Neural cell (in vitro differentiated cells): ENCODE measurements around the gene SHISA9. TPM values are rescaled to one million over a fixed set of nuclear protein-coding genes. Genes with fewer than 3 reads are reported as not detected.

Experiments
- H2AFZ ChIP-seq: fragments of 200-600, 300-800 bp; sonication (generic), shearing (Covaris generic); 2 replicates; pipeline ENCODE4 v1.6.0; 2014; ENCODE audit warnings: low read depth, mild to moderate bottlenecking, antibody characterized with exemption, low read length, moderate library complexity
- H3F3A ChIP-seq: fragments of 200-600 bp; shearing (Covaris generic); 2 replicates; pipeline ENCODE4 v1.6.1; 2016; ENCODE audit warnings: mild to moderate bottlenecking, moderate library complexity, mixed read lengths, antibody characterized with exemption, low read length; ENCODE audit not compliant: insufficient read depth, poor library complexity, severe bottlenecking
- H3K27ac ChIP-seq: fragments of 200-600, 300-800 bp; sonication (generic), shearing (Covaris generic); 2 replicates; pipeline ENCODE4 v1.5.1; 2014; ENCODE audit warnings: mild to moderate bottlenecking, low read length, moderate library complexity
- H3K27me3 ChIP-seq: fragments of 300-800, 200-600 bp; sonication (generic), shearing (Covaris generic); 2 replicates; pipeline ENCODE4 v1.6.0; 2014; ENCODE audit warnings: mild to moderate bottlenecking, low read depth, low read length, moderate library complexity; ENCODE audit not compliant: insufficient read depth
- H3K36me3 ChIP-seq: fragments of 300-800, 200-600 bp; sonication (generic), shearing (Covaris generic); 2 replicates; pipeline ENCODE4 v1.5.1; 2014; ENCODE audit warnings: mild to moderate bottlenecking, antibody characterized with exemption, low read length, moderate library complexity; ENCODE audit not compliant: insufficient read depth
- H3K4me2 ChIP-seq: fragments of 300-800, 200-600 bp; sonication (generic), shearing (Covaris generic); 2 replicates; pipeline ENCODE4 v1.6.0; 2014; ENCODE audit warnings: mild to moderate bottlenecking, low read length
- H3K4me3 ChIP-seq: fragments of 300-800, 200-600 bp; sonication (generic), shearing (Covaris generic); 2 replicates; pipeline ENCODE4 v1.5.1; 2014; ENCODE audit warnings: mild to moderate bottlenecking, low read length, moderate library complexity
- H3K79me2 ChIP-seq: fragments of 200-600 bp; shearing (Covaris generic); replicated peaks from 2 replicates; pipeline ENCODE4 v1.6.0; 2014; ENCODE audit warnings: mild to moderate bottlenecking, low read length, moderate library complexity; ENCODE audit not compliant: insufficient read depth
- H3K9ac ChIP-seq: fragments of 300-800, 200-600 bp; sonication (generic), shearing (Covaris generic); 2 replicates; pipeline ENCODE4 v1.6.1; 2016; ENCODE audit warnings: mild to moderate bottlenecking, low read length, mixed read lengths
- H3K9me2 ChIP-seq: fragments of 200-600 bp; shearing (Covaris generic); 2 replicates; pipeline ENCODE4 v1.6.1; 2016; ENCODE audit warnings: mild to moderate bottlenecking, low read length, mixed read lengths; ENCODE audit not compliant: insufficient read depth
- H3K9me3 ChIP-seq: fragments of 200-600, 300-800 bp; sonication (generic), shearing (Covaris generic); 2 replicates; pipeline ENCODE4 v1.6.1; 2016; ENCODE audit warnings: mild to moderate bottlenecking, mixed run types, low read length, moderate library complexity, mixed read lengths
- H4K20me1 ChIP-seq: fragments of 200-600 bp; shearing (Covaris generic); 2 replicates; pipeline ENCODE4 v1.6.1; 2016; ENCODE audit warnings: mild to moderate bottlenecking, mixed run types; ENCODE audit not compliant: insufficient read depth
- CTCF ChIP-seq: fragments of 450-650 bp; IDR thresholded peaks from 2 replicates; pipeline ENCODE4 v1.5.1; 2014; ENCODE audit warnings: antibody characterized with exemption, mild to moderate bottlenecking, moderate library complexity; ENCODE audit not compliant: poor library complexity, severe bottlenecking
- EP300 ChIP-seq: fragments of 450-650 bp; conservative IDR thresholded peaks from 2 replicates; pipeline ENCODE4 v1.6.1; 2014; ENCODE audit warnings: antibody characterized with exemption, mild to moderate bottlenecking, moderate library complexity; ENCODE audit not compliant: poor library complexity, severe bottlenecking
- EZH2 ChIP-seq: fragments of 200-600, 300-800 bp; shearing (Covaris generic), sonication (generic); IDR thresholded peaks from 2 replicates; pipeline ENCODE4 v1.6.1; 2014; ENCODE audit warnings: antibody characterized with exemption, low read length, borderline replicate concordance, mild to moderate bottlenecking; ENCODE audit not compliant: insufficient read depth, poor library complexity, severe bottlenecking
- MXI1 ChIP-seq: fragments of 450-650 bp; conservative IDR thresholded peaks from 2 replicates; pipeline ENCODE4 v1.6.1; 2014; ENCODE audit warnings: antibody characterized with exemption, mild to moderate bottlenecking; ENCODE audit not compliant: poor library complexity, severe bottlenecking
- POLR2AphosphoS5 ChIP-seq: IDR thresholded peaks from 2 replicates; pipeline ENCODE4 v1.6.1; 2012
- RAD21 ChIP-seq: fragments of 450-650 bp; conservative IDR thresholded peaks from 2 replicates; pipeline ENCODE4 v1.6.1; 2014; ENCODE audit warnings: antibody characterized with exemption, mild to moderate bottlenecking, moderate library complexity
- REST ChIP-seq: IDR thresholded peaks from 2 replicates; pipeline ENCODE4 v1.6.1; 2012; ENCODE audit warnings: borderline replicate concordance
- SMC3 ChIP-seq: fragments of 450-650 bp; conservative IDR thresholded peaks from 2 replicates; pipeline ENCODE4 v1.6.1; 2014; ENCODE audit warnings: antibody characterized with exemption, mild to moderate bottlenecking, moderate library complexity; ENCODE audit not compliant: poor library complexity
- TAF1 ChIP-seq: IDR thresholded peaks from 2 replicates; pipeline ENCODE4 v1.6.1; 2012; ENCODE audit warnings: low read depth
- polyA plus RNA-seq: library from polyadenylated mRNA; depleted of rRNA; stranded (reverse); fragments of >200 nt; gene quantifications from 2 replicates; pipeline ENCODE4 v1.2.3, GENCODE V29; 2014

The SHISA9 gene
- polyA plus RNA-seq, 1 donor from 2014 or later = 2.0 TPM

GRCh38 chr16:13083681-13084080, 182.3 kb downstream of the SHISA9 start:
- Histone ChIP-seq H3K9me3 (no peaks in the 10 kb centered on the region), H3F3A (no peaks in the 10 kb centered on the region)
- no peak for TF ChIP-seq MXI1
- TF ChIP-seq REST = no peak
- no peak for TF ChIP-seq TAF1
- TF ChIP-seq EP300 = no peak
- no peak for TF ChIP-seq POLR2AphosphoS5
- TF ChIP-seq SMC3 = no peak
- no peak for TF ChIP-seq CTCF
- TF ChIP-seq EZH2 = no peak
- no peak for TF ChIP-seq RAD21

GRCh38 chr16:13084331-13084730, 182.9 kb downstream of the SHISA9 start:
- TF ChIP-seq CTCF (no peak), EZH2 (no peak), SMC3 (no peak)
- Histone ChIP-seq H3K27ac (no peak overlapping the region), H3K79me2 (no peaks in the 10 kb centered on the region)

More at GRCh38 chr16:13083681-13084080, 182.3 kb downstream of the SHISA9 start:
- H3K27me3 ChIP-seq = no peaks in the 10 kb centered on the region
- no peak overlapping the region for H3K4me2 ChIP-seq
- H3K79me2 ChIP-seq = no peaks in the 10 kb centered on the region
- H3K9me2 ChIP-seq = no peaks in the 10 kb centered on the region
- no peak overlapping the region for H3K4me3 ChIP-seq
- no peaks in the 10 kb centered on the region for H4K20me1 ChIP-seq
- no peaks in the 10 kb centered on the region for H3K36me3 ChIP-seq
- no peak overlapping the region for H2AFZ ChIP-seq
- H3K27ac ChIP-seq = no peak overlapping the region
- no peak overlapping the region for H3K9ac ChIP-seq

More at GRCh38 chr16:13084331-13084730, 182.9 kb downstream of the SHISA9 start:
- H3K36me3 ChIP-seq = no peaks in the 10 kb centered on the region
- no peaks in the 10 kb centered on the region for H3K9me2 ChIP-seq
- no peaks in the 10 kb centered on the region for H3F3A ChIP-seq
- H3K4me3 ChIP-seq = no peak overlapping the region
- H3K9me3 ChIP-seq = no peaks in the 10 kb centered on the region
- no peak overlapping the region for H2AFZ ChIP-seq
- no peaks in the 10 kb centered on the region for H4K20me1 ChIP-seq
- no peaks in the 10 kb centered on the region for H3K27me3 ChIP-seq
- no peak overlapping the region for H3K9ac ChIP-seq
- no peak overlapping the region for H3K4me2 ChIP-seq
